DMS53 (cell line): Measurements from ENCODE around the gene TGIF1.
"Not testable (repeated sequence)": the region's sequence is repeated elsewhere in the genome, so short reads cannot be mapped to it uniquely, and the experiment has no call there.

Experiments used
- DNase-seq: peaks from one replicate; lab custom pipeline; 2025; lab: John Stamatoyannopoulos, UW

TGIF1 gene

GRCh38 chr18:3455907-3456685 is 6.1 kb downstream of the TGIF1 start:
- DNase-seq, result peak; percentile 91

GRCh38 chr18:3456686-3457069 is 6.7 kb downstream of the TGIF1 start:
- peak; percentile 99 for DNase-seq

DNA sequence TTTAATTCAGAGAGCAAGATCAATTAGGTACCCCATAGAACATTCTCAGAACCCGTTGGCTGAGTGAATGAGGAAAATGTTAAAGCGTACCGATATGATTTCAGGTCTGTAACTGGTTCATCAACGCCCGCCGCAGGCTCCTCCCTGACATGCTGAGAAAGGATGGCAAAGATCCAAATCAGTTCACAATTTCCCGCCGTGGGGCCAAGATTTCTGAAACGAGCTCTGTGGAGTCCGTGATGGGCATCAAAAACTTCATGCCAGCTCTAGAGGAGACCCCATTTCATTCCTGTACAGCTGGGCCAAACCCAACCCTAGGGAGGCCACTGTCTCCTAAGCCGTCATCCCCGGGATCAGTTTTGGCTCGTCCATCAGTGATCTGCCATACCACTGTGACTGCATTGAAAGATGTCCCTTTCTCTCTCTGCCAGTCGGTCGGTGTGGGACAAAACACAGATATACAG is 7.3 kb downstream of the TGIF1 start:
- DNase-seq, result peak; percentile 81

- DNase-seq, result peak; percentile 81
Measured at GRCh38 chr18:3458378-3458777, 8.4 kb downstream of the TGIF1 start.

- peak; percentile 30 for DNase-seq
Measured at GRCh38 chr18:3458952-3459853, 9.2 kb downstream of the TGIF1 start.

- peak; percentile 29 for DNase-seq
Measured at GRCh38 chr18:3460823-3461398, 10.9 kb downstream of the TGIF1 start.

- DNase-seq, result no peak
Measured at GRCh38 chr18:3461704-3462103, 11.7 kb downstream of the TGIF1 start.

DNA sequence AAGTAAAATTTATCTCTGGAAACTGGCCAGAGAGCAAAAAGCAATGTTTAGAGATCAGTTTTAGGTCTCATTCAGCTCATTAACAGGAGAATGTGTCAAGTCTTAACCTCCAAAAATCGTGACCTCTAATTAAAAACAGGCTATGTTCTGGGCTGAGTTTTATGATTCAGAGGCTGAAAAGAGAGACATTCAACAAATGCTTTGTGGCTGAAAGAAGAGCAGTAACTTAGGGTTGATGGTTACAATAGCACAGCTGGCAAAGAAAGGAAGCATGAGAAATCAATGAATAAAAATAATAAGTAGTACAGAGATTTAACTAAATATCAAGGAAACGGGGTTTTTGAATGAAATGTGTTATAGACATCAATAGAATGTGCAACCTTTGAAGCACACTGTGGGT is 13.1 kb downstream of the TGIF1 start:
- DNase-seq, result no peak

DNA sequence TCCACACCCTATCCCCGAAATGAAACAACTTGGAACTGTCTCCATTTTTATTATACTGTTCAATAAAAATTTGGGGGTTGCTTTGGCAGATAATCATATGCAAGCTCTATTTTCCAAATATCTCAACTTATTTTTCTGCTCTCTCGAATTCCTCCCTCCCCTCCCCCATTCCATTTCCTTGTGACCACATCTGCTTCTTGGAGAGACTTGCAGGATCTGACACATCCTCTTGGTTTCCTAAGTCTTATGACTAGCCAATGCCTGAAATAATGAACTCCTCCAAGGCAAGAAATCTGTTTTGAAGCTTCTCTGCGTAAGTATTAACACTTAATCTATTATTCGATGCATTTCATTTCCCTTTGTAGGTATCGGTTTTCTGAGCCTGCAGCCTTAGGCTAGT is 16.1 kb downstream of the TGIF1 start:
- DNase-seq, result no peak

- DNase-seq, result peak; percentile 59
Measured at GRCh38 chr18:3466872-3467271, 16.9 kb downstream of the TGIF1 start.

GRCh38 chr18:3468066-3468705 is 18.2 kb downstream of the TGIF1 start:
- DNase-seq, result peak; percentile 26

GRCh38 chr18:3468833-3469232 is 18.9 kb downstream of the TGIF1 start:
- peak; percentile 71 for DNase-seq

GRCh38 chr18:3471141-3471648 is 21.2 kb downstream of the TGIF1 start:
- DNase-seq, result no peak

DNA sequence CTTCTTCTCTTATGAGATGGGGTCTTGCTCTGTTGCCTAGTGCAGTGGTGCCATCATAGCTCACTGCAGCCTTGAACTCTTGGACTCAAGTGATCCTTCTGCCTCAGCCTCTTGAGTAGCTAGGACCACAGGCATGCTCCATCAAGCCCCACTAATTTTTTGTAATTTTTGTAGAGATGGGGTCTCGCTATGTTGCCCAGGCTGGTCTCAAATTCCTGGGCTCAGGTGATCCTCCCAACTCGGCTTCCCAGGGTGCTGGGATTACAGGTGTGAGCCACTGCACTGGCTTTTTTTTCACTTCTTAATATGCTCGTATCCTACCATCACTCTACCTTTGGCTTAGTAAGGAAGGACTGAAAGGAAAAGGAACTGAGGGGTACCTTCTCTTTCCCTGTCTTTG is 22.1 kb downstream of the TGIF1 start:
- DNase-seq, result not testable (repeated sequence)

GRCh38 chr18:3472681-3473544 is 22.9 kb downstream of the TGIF1 start:
- DNase-seq, result no peak

GRCh38 chr18:3478262-3478978 is 28.4 kb downstream of the TGIF1 start:
- DNase-seq, result no peak

- DNase-seq, result no peak
Measured at GRCh38 chr18:3479978-3480509, 30.1 kb downstream of the TGIF1 start.

- no peak for DNase-seq
Measured at GRCh38 chr18:3480827-3481573, 31.0 kb downstream of the TGIF1 start.

GRCh38 chr18:3481696-3482210 is 31.8 kb downstream of the TGIF1 start:
- DNase-seq, result peak; percentile 83
